ENCODE data around the gene FAAP20. TPM values are rescaled to one million over a fixed set of nuclear protein-coding genes. Genes with fewer than 3 reads are reported as not detected.

Gene FAAP20
- total RNA-seq, 1 experiment from 2014 or later, result 133 TPM

- ChIA-PET POLR2A (no interaction called here), CTCF (interaction anchor here (2.5 kb wide), 1 partner anchor 75 kb away, joined by 10 read pairs; no protein-coding TSS in a partner anchor)
- ATAC-seq (no peak), DNase-seq (ENCODE audit: low spot score) (no peak)
- H3K4me1 Mint-ChIP-seq, result peaks cover 41% of the 10 kb centered on the region
- H3K27me3 Mint-ChIP-seq (ENCODE audit: low read depth), result no peaks in the 10 kb centered on the region
- no peak for TF ChIP-seq TCF7 (CRISPR knock-in tag; IDR thresholded peaks at IDR 0.05; ENCODE audit: low read depth)
- TF ChIP-seq GTF2I (CRISPR knock-in tag; conservative IDR thresholded peaks at IDR 0.05), result no peak
- no peak for TF ChIP-seq ZNF532 (CRISPR knock-in tag; IDR thresholded peaks at IDR 0.05; ENCODE audit: borderline replicate concordance)
- TF ChIP-seq NFYB (CRISPR knock-in tag; conservative IDR thresholded peaks at IDR 0.05; ENCODE audit: low read depth), result no peak
- no peak for TF ChIP-seq MYBL2 (CRISPR knock-in tag; IDR thresholded peaks at IDR 0.05)
- H3K27ac Mint-ChIP-seq, result peak overlapping the region; percentile 86; the same call in 1 of the 2 replicates
- peaks cover 15% of the 10 kb centered on the region for H3K36me3 Mint-ChIP-seq
- H3K4me3 Mint-ChIP-seq, result no peak overlapping the region
- H3K9me3 Mint-ChIP-seq, result no peaks in the 10 kb centered on the region
These were observed 45.9 kb upstream of the FAAP20 start for GRCh38 chr1:2240270-2241156.

GRCh38 chr1:2239384-2239985, 44.9 kb upstream of the FAAP20 start:
- CTCF ChIA-PET, result interaction anchor here (0.9 to 2.5 kb wide), 4 partner anchors 18 to 76 kb away, joined by 3 to 10 read pairs (median 3); no protein-coding TSS in a partner anchor
- H3K4me3 Mint-ChIP-seq, result no peak overlapping the region
- H3K4me1 Mint-ChIP-seq, result peaks cover 45% of the 10 kb centered on the region
- DNase-seq (ENCODE audit: low spot score) (no peak), ATAC-seq (no peak)
- no peaks in the 10 kb centered on the region for H3K9me3 Mint-ChIP-seq
- TF ChIP-seq ATF6 (CRISPR knock-in tag; IDR thresholded peaks at IDR 0.05) (no peak), ZMAT4 (CRISPR knock-in tag; IDR thresholded peaks at IDR 0.05) (no peak), ZBTB21 (CRISPR knock-in tag; IDR thresholded peaks at IDR 0.05; ENCODE audit: borderline replicate concordance) (no peak), NFATC4 (CRISPR knock-in tag; IDR thresholded peaks at IDR 0.05) (no peak), ESRRA (CRISPR knock-in tag; IDR thresholded peaks at IDR 0.05; ENCODE audit: borderline replicate concordance) (no peak), NFYB (CRISPR knock-in tag; conservative IDR thresholded peaks at IDR 0.05; ENCODE audit: low read depth) (no peak), TP53 (CRISPR knock-in tag; IDR thresholded peaks at IDR 0.05) (no peak), USF1 (CRISPR knock-in tag; IDR thresholded peaks at IDR 0.05) (no peak), JAZF1 (CRISPR knock-in tag; IDR thresholded peaks at IDR 0.05) (no peak)
- H3K27ac Mint-ChIP-seq, result peak overlapping the region; percentile 86
- no peaks in the 10 kb centered on the region for H3K27me3 Mint-ChIP-seq (ENCODE audit: low read depth)
- POLR2A ChIA-PET, result no interaction called here
- peaks cover 14% of the 10 kb centered on the region for H3K36me3 Mint-ChIP-seq

Data from WTC11 (cell line).